Amygdala (tissue), 56 donors: ENCODE results near the gene MORN4.
"Not testable (repeated sequence)": the region's sequence is repeated elsewhere in the genome, so short reads cannot be mapped to it uniquely, and the experiment has no call there.

Source experiments
- DNase-seq, 56 donors: peaks; one replicate each; lab custom pipeline; 2025; lab: John Stamatoyannopoulos, UW

The MORN4 gene

GRCh38 chr10:97642471-97643159 is 9.3 kb upstream of the MORN4 start:
- DNase-seq: not testable (repeated sequence)

GRCh38 chr10:97640868-97641811 is 7.8 kb upstream of the MORN4 start:
- peak in 21 of 56 donors; percentile 4 to 52 (median 25) for DNase-seq

- peak; percentile 90 to 99 (median 98) for DNase-seq
These were observed 7.0 kb upstream of the MORN4 start, which contains the start of gene PI4K2A for GRCh38 chr10:97640174-97640867. TSS of gene PI4K2A (plus strand) at chr10:97640671. CDS start at chr10:97640743, 72 bp downstream.

DNA sequence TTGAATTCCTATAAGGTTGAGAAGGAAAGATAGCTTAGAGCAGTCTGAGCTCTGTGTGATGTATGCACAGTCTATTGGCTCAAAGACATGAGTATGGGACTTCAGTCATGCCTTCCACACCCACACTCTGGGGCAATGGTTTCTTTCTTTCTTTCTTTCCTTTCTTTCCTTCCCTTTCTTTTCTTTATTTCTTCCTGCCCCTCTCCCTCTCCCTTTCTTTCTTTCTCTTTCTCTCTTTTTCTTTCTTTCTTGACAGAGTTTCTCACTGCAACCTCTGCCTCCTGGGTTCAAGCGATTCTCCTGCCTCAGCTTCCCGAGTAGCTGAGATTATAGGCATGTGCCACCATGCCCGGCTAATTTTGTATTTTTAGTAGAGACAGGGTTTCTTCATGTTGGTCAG is 5.8 kb upstream of the MORN4 start:
- not testable (repeated sequence) for DNase-seq

- DNase-seq: no peak
These were observed 2.3 kb upstream of the MORN4 start for GRCh38 chr10:97635577-97635976.

GRCh38 chr10:97633921-97634320 is 621 bp upstream of the MORN4 start:
- no peak for DNase-seq

DNA sequence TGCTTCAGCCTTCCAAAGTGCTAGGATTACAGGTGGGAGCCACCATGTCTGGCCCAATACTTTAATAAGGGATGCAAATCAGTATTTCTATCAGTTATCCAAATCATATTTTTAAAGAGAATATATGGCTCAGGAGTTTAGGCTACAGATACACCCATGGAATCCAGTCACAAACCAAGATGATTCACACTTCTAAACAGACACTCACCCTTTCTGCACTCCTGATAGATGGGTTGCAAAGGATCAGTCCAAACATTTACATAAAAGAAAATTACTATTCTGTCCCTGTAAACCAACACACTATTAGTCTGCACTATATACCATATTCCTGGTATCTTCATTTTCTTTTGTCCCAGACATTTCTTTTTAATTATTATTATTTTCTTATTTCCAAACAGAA is 2.2 kb downstream of the MORN4 start:
- DNase-seq: no peak

GRCh38 chr10:97629289-97629688 is 4.0 kb downstream of the MORN4 start:
- no peak for DNase-seq

DNA sequence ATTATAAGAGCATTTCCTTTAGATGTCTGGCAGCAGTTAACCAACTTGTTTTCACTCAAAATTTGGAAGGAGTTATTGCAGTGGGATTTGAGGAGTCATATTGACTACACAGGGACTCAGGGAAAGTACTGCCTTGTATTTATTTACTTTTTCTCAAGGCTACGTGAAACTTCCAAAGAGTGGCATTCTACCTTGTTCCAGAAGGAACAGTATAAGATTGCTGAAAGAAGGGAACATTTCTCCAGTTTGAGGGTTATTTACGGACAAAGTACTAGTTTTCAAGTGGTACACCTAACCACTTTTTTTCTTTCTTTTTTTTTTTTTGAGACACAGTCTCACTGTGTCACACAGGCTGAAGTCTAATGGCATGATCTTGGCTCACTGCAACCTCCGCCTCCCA is 5.1 kb downstream of the MORN4 start:
- no peak for DNase-seq

- DNase-seq: no peak
These were observed 5.6 kb downstream of the MORN4 start for GRCh38 chr10:97627731-97628130.

- no peak for DNase-seq
These were observed 10.0 kb downstream of the MORN4 start for GRCh38 chr10:97623277-97623676.

GRCh38 chr10:97618733-97619132 is 14.6 kb downstream of the MORN4 start:
- no peak for DNase-seq

GRCh38 chr10:97618285-97618684 is 15.0 kb downstream of the MORN4 start:
- no peak for DNase-seq

- DNase-seq: no peak
These were observed 20.9 kb downstream of the MORN4 start for GRCh38 chr10:97612386-97612785.

- no peak for DNase-seq
These were observed 21.8 kb downstream of the MORN4 start for GRCh38 chr10:97611473-97611872.

- no peak for DNase-seq
These were observed 24.2 kb downstream of the MORN4 start for GRCh38 chr10:97608991-97609561.

DNA sequence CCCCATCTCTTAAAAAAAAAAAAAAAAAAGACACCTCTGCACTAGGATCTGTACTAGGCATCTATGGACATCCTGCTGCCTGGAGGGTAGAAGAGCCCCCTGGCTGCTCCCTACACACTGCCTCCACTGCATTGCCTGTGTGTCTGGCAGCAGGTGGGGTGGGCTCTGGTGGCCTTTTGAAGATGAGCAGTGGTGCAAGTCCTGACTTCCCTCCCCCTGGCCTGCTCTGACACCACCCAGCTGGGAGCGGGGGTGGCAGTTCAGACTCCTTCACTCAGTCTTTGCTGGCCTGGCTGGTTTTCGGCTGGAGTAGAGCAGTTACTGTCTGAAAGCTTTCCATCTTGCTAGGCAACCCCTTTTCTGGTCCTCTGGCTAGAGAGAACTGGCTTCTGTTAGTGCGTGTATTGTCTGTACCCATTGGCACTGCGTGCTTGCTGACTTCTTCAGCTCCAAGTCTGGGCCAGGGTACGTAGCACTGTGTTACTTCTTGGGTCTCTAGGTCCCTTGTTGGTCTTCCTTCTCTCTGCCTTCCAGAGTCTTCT is 26.1 kb downstream of the MORN4 start:
- DNase-seq: peak in 19 of 56 donors; percentile 2 to 72 (median 19)

- peak in 26 of 56 donors; percentile 6 to 70 (median 26) for DNase-seq
These were observed 31.8 kb downstream of the MORN4 start for GRCh38 chr10:97601268-97602215.

DNA sequence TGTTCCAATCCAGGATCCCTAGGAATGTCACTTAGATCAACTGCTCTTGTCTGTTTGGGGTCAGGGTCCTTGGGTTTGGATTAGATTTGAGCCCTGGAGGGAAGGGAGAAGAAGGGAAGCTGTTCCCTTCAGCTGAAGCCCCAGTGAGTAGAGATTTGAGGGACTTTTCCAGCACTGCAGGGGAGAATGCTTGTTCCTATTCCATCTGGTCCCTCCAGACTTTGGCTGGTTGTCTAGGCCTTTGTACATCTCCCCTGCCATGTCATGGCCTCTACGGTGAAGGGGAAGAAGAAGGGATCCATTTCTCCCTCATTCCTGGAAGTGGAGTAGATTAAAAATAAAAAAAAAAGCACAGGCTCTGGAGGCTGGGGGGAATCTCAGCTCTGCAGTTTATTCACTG is 32.7 kb downstream of the MORN4 start:
- no peak for DNase-seq
